H7 (cell line): Measurements from ENCODE around the gene FAM25G. TPM values are rescaled to one million over a fixed set of nuclear protein-coding genes. Genes with fewer than 3 reads are reported as not detected.
"Not testable (repeated sequence)": the region's sequence is repeated elsewhere in the genome, so short reads cannot be mapped to it uniquely, and the experiment has no call there.

ENCODE experiments used
- DNase-seq: peaks from one replicate; pipeline ENCODE4 v3.0.0; 2012
- H3K27me3 ChIP-seq: 2 replicates; pipeline ENCODE4 v1.6.0; 2011; ENCODE audit warnings: mild to moderate bottlenecking, low read length; ENCODE audit not compliant: control insufficient read depth, insufficient read depth
- H3K36me3 ChIP-seq: replicated peaks from 2 replicates; pipeline ENCODE4 v1.5.1; 2011; ENCODE audit warnings: low read length; ENCODE audit not compliant: control insufficient read depth, insufficient read depth
- H3K4me3 ChIP-seq: 2 replicates; pipeline ENCODE4 v1.5.1; 2011; ENCODE audit warnings: low read depth, mild to moderate bottlenecking, control low read depth, low read length, moderate library complexity; ENCODE audit not compliant: insufficient read depth
- total RNA-seq: library from RNA; depleted of rRNA; stranded (reverse); fragments of >200 nt; shearing (Covaris generic); gene quantifications from 2 replicates; pipeline ENCODE4 v1.2.3, GENCODE V29; 2014

The FAM25G gene
- total RNA-seq, 1 experiment from 2014 or later, result not detected

- no peak for DNase-seq
- H3K27me3 ChIP-seq, result no peaks in the 10 kb centered on the region
- no peak overlapping the region for H3K4me3 ChIP-seq
- H3K36me3 ChIP-seq, result no peaks in the 10 kb centered on the region
Observed at GRCh38 chr10:47456079-47456785, 35.3 kb downstream of the FAM25G start.

- not testable (repeated sequence) for H3K4me3 ChIP-seq, H3K27me3 ChIP-seq, H3K36me3 ChIP-seq, DNase-seq
Observed at GRCh38 chr10:47455350-47456078, 36.0 kb downstream of the FAM25G start.

GRCh38 chr10:47454780-47455058 is 36.8 kb downstream of the FAM25G start:
- Histone ChIP-seq H3K36me3 (no peaks in the 10 kb centered on the region), H3K27me3 (no peaks in the 10 kb centered on the region), H3K4me3 (no peak overlapping the region)
- no peak for DNase-seq

GRCh38 chr10:47454008-47454779 is 37.3 kb downstream of the FAM25G start:
- Histone ChIP-seq H3K4me3 (no peak overlapping the region), H3K27me3 (no peaks in the 10 kb centered on the region), H3K36me3 (no peaks in the 10 kb centered on the region)
- peak; percentile 43 for DNase-seq

- DNase-seq, result peak; percentile 38
- H3K27me3 ChIP-seq, result no peaks in the 10 kb centered on the region
- H3K4me3 ChIP-seq, result no peak overlapping the region
- no peaks in the 10 kb centered on the region for H3K36me3 ChIP-seq
Observed at GRCh38 chr10:47453141-47454007, 38.1 kb downstream of the FAM25G start.

- Histone ChIP-seq H3K4me3 (no peak overlapping the region), H3K27me3 (no peaks in the 10 kb centered on the region), H3K36me3 (no peaks in the 10 kb centered on the region)
- DNase-seq, result peak; percentile 73
Observed at GRCh38 chr10:47452495-47453140, 38.9 kb downstream of the FAM25G start.

GRCh38 chr10:47451998-47452494 is 39.5 kb downstream of the FAM25G start:
- no peaks in the 10 kb centered on the region for H3K27me3 ChIP-seq
- peak; percentile 31 for DNase-seq
- H3K36me3 ChIP-seq, result no peaks in the 10 kb centered on the region
- no peak overlapping the region for H3K4me3 ChIP-seq

GRCh38 chr10:47451273-47451997 is 40.1 kb downstream of the FAM25G start:
- H3K27me3 ChIP-seq, result no peaks in the 10 kb centered on the region
- H3K36me3 ChIP-seq, result no peaks in the 10 kb centered on the region
- no peak overlapping the region for H3K4me3 ChIP-seq
- DNase-seq, result peak; percentile 42

- H3K36me3 ChIP-seq, result no peaks in the 10 kb centered on the region
- no peaks in the 10 kb centered on the region for H3K27me3 ChIP-seq
- H3K4me3 ChIP-seq, result no peak overlapping the region
- DNase-seq, result no peak
Observed at GRCh38 chr10:47450442-47450841, 41.1 kb downstream of the FAM25G start.

GRCh38 chr10:47449979-47450378 is 41.5 kb downstream of the FAM25G start:
- Histone ChIP-seq H3K36me3 (no peaks in the 10 kb centered on the region), H3K4me3 (no peak overlapping the region), H3K27me3 (no peaks in the 10 kb centered on the region)
- DNase-seq, result no peak

GRCh38 chr10:47449102-47449978 is 42.2 kb downstream of the FAM25G start:
- Histone ChIP-seq H3K27me3 (no peaks in the 10 kb centered on the region), H3K36me3 (no peaks in the 10 kb centered on the region), H3K4me3 (no peak overlapping the region)
- no peak for DNase-seq

- no peaks in the 10 kb centered on the region for H3K36me3 ChIP-seq
- H3K27me3 ChIP-seq, result no peaks in the 10 kb centered on the region
- no peak for DNase-seq
- H3K4me3 ChIP-seq, result no peak overlapping the region
Observed at GRCh38 chr10:47447705-47448104, 43.8 kb downstream of the FAM25G start.
